HepG2 (cell line): ENCODE measurements around the gene C12orf60. TPM values are rescaled to one million over a fixed set of nuclear protein-coding genes. Genes with fewer than 3 reads are reported as not detected.

Experiments used
- CENPBD1 ChIP-seq: sonication (generic); formaldehyde crosslinking; IDR thresholded peaks from 2 replicates; pipeline ENCODE4 v1.8.0; 2022; ENCODE audit warnings: missing genetic modification reagents, low read depth, mild to moderate bottlenecking, borderline replicate concordance
- FOXM1 ChIP-seq: sonication (generic); formaldehyde crosslinking; IDR thresholded peaks from 2 replicates; pipeline ENCODE4 v1.5.0; 2020; ENCODE audit warnings: missing genetic modification reagents
- HMGXB4 ChIP-seq, 2 experiments: sonication (generic) in 1 of 2; formaldehyde crosslinking in 1 of 2; IDR thresholded peaks; 2 replicates each; pipeline versions ENCODE4 v1.4.0 to v1.6.1; 2018 to 2020; ENCODE audit warnings: missing genetic modification reagents in 2 of 2, borderline replicate concordance in 1 of 2, low read depth in 1 of 2, mild to moderate bottlenecking in 1 of 2, missing biosample characterization in 1 of 2
- KAT7 ChIP-seq: IDR thresholded peaks from 2 replicates; pipeline ENCODE4 v1.6.1; 2018; ENCODE audit warnings: borderline replicate concordance, missing compliant biosample characterization
- MAFF ChIP-seq: IDR thresholded peaks from 2 replicates; pipeline ENCODE4 v1.6.1; 2011; ENCODE audit warnings: low read depth, low read length, improper control_type of control experiment
- MBD4 ChIP-seq: IDR thresholded peaks from 2 replicates; pipeline ENCODE4 v1.6.1; 2012; ENCODE audit warnings: low read length, inconsistent platforms, borderline replicate concordance
- NFIB ChIP-seq: sonication (generic); formaldehyde crosslinking; IDR thresholded peaks from 2 replicates; pipeline ENCODE4 v1.9.0; 2021; ENCODE audit warnings: missing genetic modification reagents, mild to moderate bottlenecking, borderline replicate concordance
- POLR2AphosphoS2 ChIP-seq: IDR thresholded peaks from 2 replicates; pipeline ENCODE4 v1.6.1; 2011; ENCODE audit warnings: low read depth, low read length, improper control_type of control experiment
- SOX13 ChIP-seq, 3 experiments: fragments of 450-650 bp in 1 of 3; sonication (generic) in 1 of 3; formaldehyde crosslinking in 1 of 3; IDR thresholded peaks in 2 of 3; conservative IDR thresholded peaks in 1 of 3; 2 replicates each; pipeline versions ENCODE4 v1.5.0 to v1.6.1; 2016 to 2020; ENCODE audit warnings: antibody characterized with exemption in 1 of 3, mild to moderate bottlenecking in 1 of 3, missing compliant biosample characterization in 1 of 3, missing genetic modification reagents in 1 of 3, moderate library complexity in 1 of 3
- TAF1 ChIP-seq: sonication (generic); formaldehyde crosslinking; IDR thresholded peaks from 2 replicates; pipeline ENCODE4 v1.4.0; 2020; ENCODE audit warnings: missing genetic modification reagents
- THRA ChIP-seq: sonication (generic); formaldehyde crosslinking; IDR thresholded peaks from 2 replicates; pipeline ENCODE4 v1.4.0; 2020; ENCODE audit warnings: missing genetic modification reagents, borderline replicate concordance
- ZBTB10 ChIP-seq: sonication (generic); formaldehyde crosslinking; IDR thresholded peaks from 2 replicates; pipeline ENCODE4 v1.4.0; 2020; ENCODE audit warnings: missing genetic modification reagents, borderline replicate concordance
- ZFP36L1 ChIP-seq: sonication (generic); formaldehyde crosslinking; IDR thresholded peaks from 2 replicates; pipeline ENCODE4 v1.8.0; 2022; ENCODE audit warnings: mild to moderate bottlenecking, missing genetic modification reagents, moderate library complexity
- ZNF121 ChIP-seq: sonication (generic); formaldehyde crosslinking; IDR thresholded peaks from 2 replicates; pipeline ENCODE4 v1.5.0; 2020; ENCODE audit warnings: mild to moderate bottlenecking, missing genetic modification reagents
- ZNF256 ChIP-seq: sonication (generic); formaldehyde crosslinking; conservative IDR thresholded peaks from 2 replicates; pipeline ENCODE4 v1.4.0; 2020; ENCODE audit warnings: missing genetic modification reagents
- ZNF33A ChIP-seq: sonication (generic); formaldehyde crosslinking; IDR thresholded peaks from 2 replicates; pipeline ENCODE4 v1.5.1; 2020; ENCODE audit warnings: missing genetic modification reagents, mild to moderate bottlenecking, moderate library complexity, borderline replicate concordance
- ZNF512 ChIP-seq: sonication (generic); formaldehyde crosslinking; IDR thresholded peaks from 2 replicates; pipeline ENCODE4 v1.4.0; 2020; ENCODE audit warnings: mild to moderate bottlenecking, missing genetic modification reagents
- ZNF639 ChIP-seq: conservative IDR thresholded peaks from 2 replicates; pipeline ENCODE4 v1.6.1; 2018; ENCODE audit warnings: missing genetic modification reagents
- polyA plus RNA-seq, 8 experiments: library from polyadenylated mRNA; depleted of rRNA in 3 of 8; stranded (reverse) in 7 of 8; unstranded in 1 of 8; fragments of >200 nt; fragmentation: Illumina TruSeq in 4 of 8; extraction: Trizol in 4 of 8; gene quantifications; 2 replicates each; pipeline versions ENCODE4 v1.2.1 to v1.2.3, GENCODE V29; 2011 to 2016; ENCODE audit warnings: low read depth in 4 of 8, missing spikeins in 1 of 8, mixed read lengths in 1 of 8; ENCODE audit not compliant: insufficient read depth in 1 of 8
- total RNA-seq, 5 experiments: library from RNA; depleted of rRNA; stranded (reverse); fragments of >200 nt; fragmentation: Illumina TruSeq; extraction: Trizol; gene quantifications; 2 replicates each; pipeline ENCODE4 v1.2.3, GENCODE V29; 2016; ENCODE audit warnings: low read depth in 1 of 5

The C12orf60 gene
- total and polyA plus RNA-seq, 2 of the 13 experiments (the other 11 are each of a cell fraction or from before 2014, with no cell fraction given): 0.55 to 1.4 TPM

GRCh38 chr12:14774074-14774905, 29.2 kb upstream of the C12orf60 start (continued):
- TF ChIP-seq FOXM1 (no peak), CENPBD1 (CRISPR knock-in tag) (no peak), KAT7 (CRISPR knock-in tag) (no peak), POLR2AphosphoS2 (no peak), MBD4 (no peak), MAFF (no peak), ZFP36L1 (no peak), TAF1 (peak; percentile 74; the same call in 1 of the 2 replicates), ZNF121 (no peak), ZBTB10 (no peak), ZNF512 (CRISPR knock-in tag) (no peak), THRA (CRISPR knock-in tag) (no peak), ZNF639 (CRISPR knock-in tag) (no peak), ZNF33A (CRISPR knock-in tag) (no peak), SOX13 (IDR thresholded peaks at IDR 0.05) (no peak), SOX13 (CRISPR knock-in tag; conservative IDR thresholded peaks at IDR 0.05 in 1 of 2, IDR thresholded peaks at IDR 0.05 in 1 of 2) (no peak), ZNF256 (CRISPR knock-in tag) (no peak), NFIB (CRISPR knock-in tag) (no peak), HMGXB4 (CRISPR knock-in tag; IDR thresholded peaks at IDR 0.05; ENCODE audit: borderline replicate concordance in 1 of 2, low read depth in 1 of 2) (peak; percentile 27 to 37; a peak in 1 of 4 replicates)
